Activated T-cell treated with anti-CD3 and anti-CD28 coated beads, Interleukin-2, amount 50 U/mL, for 1 hour (primary cell): ENCODE data around the gene HID1.
A peak's percentile ranks its signal among the peaks of the same experiment; 100 is the strongest.
"Not testable (repeated sequence)": the region's sequence is repeated elsewhere in the genome, so short reads cannot be mapped to it uniquely, and the experiment has no call there.

ENCODE experiments used
- DNase-seq: peaks from one replicate; pipeline ENCODE4 v3.0.0-alpha.2; 2020

HID1 gene

GRCh38 chr17:74998783-74999182 is 26.2 kb upstream of the HID1 start:
- no peak for DNase-seq

GRCh38 chr17:74995847-74996246 is 23.3 kb upstream of the HID1 start:
- no peak for DNase-seq

GRCh38 chr17:74994440-74994839 is 21.9 kb upstream of the HID1 start:
- DNase-seq: no peak

GRCh38 chr17:74992223-74992622 is 19.7 kb upstream of the HID1 start:
- no peak for DNase-seq

GRCh38 chr17:74990581-74991105 is 18.1 kb upstream of the HID1 start:
- DNase-seq: no peak

GRCh38 chr17:74987909-74988711 is 15.6 kb upstream of the HID1 start:
- DNase-seq: no peak

GRCh38 chr17:74987418-74987908 is 14.9 kb upstream of the HID1 start, which contains the start of gene CDR2L:
Gene CDR2L (plus strand): TSS chr17:74987632. CDS start chr17:74988044, 412 bp downstream.
- DNase-seq: peak; percentile 97

- DNase-seq: no peak
Measured at GRCh38 chr17:74986206-74986576, 13.6 kb upstream of the HID1 start.

GRCh38 chr17:74982663-74983313 is 10.2 kb upstream of the HID1 start:
- DNase-seq: not testable (repeated sequence)

GRCh38 chr17:74981979-74982662 is 9.6 kb upstream of the HID1 start:
- DNase-seq: peak; percentile 79

GRCh38 chr17:74981318-74981978 is 8.9 kb upstream of the HID1 start:
- peak; percentile 28 for DNase-seq

GRCh38 chr17:74979408-74980146 is 7.0 kb upstream of the HID1 start:
- no peak for DNase-seq

- no peak for DNase-seq
Measured at GRCh38 chr17:74978240-74978639, 5.7 kb upstream of the HID1 start.

GRCh38 chr17:74977802-74978201 is 5.2 kb upstream of the HID1 start:
- DNase-seq: no peak

GRCh38 chr17:74975943-74976342 is 3.4 kb upstream of the HID1 start:
- no peak for DNase-seq

GRCh38 chr17:74972973-74973328 is 392 bp upstream of the HID1 start:
- no peak for DNase-seq

- DNase-seq: no peak
Measured at GRCh38 chr17:74971842-74972106, 785 bp downstream of the HID1 start.

- DNase-seq: no peak
Measured at GRCh38 chr17:74971069-74971841, 1.3 kb downstream of the HID1 start.

- DNase-seq: no peak
Measured at GRCh38 chr17:74970395-74970794, 2.2 kb downstream of the HID1 start.

GRCh38 chr17:74969501-74969900 is 3.1 kb downstream of the HID1 start:
- not testable (repeated sequence) for DNase-seq

- DNase-seq: no peak
Measured at GRCh38 chr17:74968361-74968780, 4.2 kb downstream of the HID1 start.
